Epithelial cell of proximal tubule (primary cell): ENCODE data around the gene AHCYL1. TPM values are rescaled to one million over a fixed set of nuclear protein-coding genes. Genes with fewer than 3 reads are reported as not detected.
A peak's percentile ranks its signal among the peaks of the same experiment; 100 is the strongest.

Source experiments
- DNase-seq: peaks from one replicate; pipeline ENCODE4 v3.0.0-alpha.2; 2011; ENCODE audit warnings: low read depth
- H3K4me3 ChIP-seq: 2 replicates; pipeline ENCODE4 v1.5.1; 2011; ENCODE audit warnings: low read depth, mild to moderate bottlenecking, low read length
- total RNA-seq: library from RNA; depleted of rRNA; stranded (reverse); fragments of >200 nt; gene quantifications from 2 replicates; pipeline ENCODE4 v1.2.3, GENCODE V29; 2015
- TF ChIP-seq, protein P1 (sequence below): conservative IDR thresholded peaks from 2 replicates; pipeline ENCODE4 v1.5.1; 2012; ENCODE audit warnings: low read depth, mild to moderate bottlenecking, low read length

The AHCYL1 gene
- total RNA-seq: 46.4 and 54.9 TPM in 2 replicates

DNA sequence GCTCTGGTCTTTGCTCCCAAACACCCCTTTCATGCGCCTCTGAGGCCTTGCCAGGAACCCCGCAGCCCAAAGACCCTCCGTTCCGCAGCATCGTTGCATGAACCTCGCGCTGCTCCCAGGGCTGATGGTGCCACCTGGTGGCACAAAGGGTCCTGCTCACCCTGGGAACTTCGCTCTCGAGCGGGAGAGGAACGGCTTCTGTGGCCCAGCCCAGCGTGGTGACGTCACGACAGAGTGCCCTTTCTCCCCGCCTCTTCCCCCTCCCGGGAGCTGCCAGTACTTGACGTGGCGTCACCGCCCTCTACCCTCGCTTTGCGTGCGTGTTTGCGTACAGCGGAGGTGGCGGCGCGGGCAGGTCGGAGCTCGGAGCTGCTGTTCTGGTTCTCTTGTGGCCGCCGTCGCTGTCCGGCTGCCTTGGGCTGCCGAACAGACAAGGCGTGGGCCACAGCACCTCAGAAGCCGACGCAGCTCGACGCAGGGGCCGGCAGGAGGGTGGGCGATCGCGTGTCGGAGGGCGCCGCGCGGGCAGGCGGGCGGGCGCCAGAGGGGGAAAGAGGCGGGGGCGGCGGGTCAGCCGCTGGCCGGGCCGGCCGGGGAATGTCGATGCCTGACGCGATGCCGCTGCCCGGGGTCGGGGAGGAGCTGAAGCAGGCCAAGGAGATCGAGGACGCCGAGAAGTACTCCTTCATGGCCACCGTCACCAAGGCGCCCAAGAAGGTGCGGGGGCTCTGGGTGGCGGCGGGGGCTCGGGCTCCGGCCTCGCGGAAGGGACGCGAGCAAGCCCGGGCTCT, at the start of gene AHCYL1:
Gene AHCYL1 (plus strand): TSS at position 310 of the 791 bp plus-strand sequence. CDS start 288 bp downstream, at position 598.
- DNase-seq: peak; percentile 59
- peak within 1 kb of the TSS; percentile 82 for H3K4me3 ChIP-seq
- TF ChIP-seq, protein P1, sequence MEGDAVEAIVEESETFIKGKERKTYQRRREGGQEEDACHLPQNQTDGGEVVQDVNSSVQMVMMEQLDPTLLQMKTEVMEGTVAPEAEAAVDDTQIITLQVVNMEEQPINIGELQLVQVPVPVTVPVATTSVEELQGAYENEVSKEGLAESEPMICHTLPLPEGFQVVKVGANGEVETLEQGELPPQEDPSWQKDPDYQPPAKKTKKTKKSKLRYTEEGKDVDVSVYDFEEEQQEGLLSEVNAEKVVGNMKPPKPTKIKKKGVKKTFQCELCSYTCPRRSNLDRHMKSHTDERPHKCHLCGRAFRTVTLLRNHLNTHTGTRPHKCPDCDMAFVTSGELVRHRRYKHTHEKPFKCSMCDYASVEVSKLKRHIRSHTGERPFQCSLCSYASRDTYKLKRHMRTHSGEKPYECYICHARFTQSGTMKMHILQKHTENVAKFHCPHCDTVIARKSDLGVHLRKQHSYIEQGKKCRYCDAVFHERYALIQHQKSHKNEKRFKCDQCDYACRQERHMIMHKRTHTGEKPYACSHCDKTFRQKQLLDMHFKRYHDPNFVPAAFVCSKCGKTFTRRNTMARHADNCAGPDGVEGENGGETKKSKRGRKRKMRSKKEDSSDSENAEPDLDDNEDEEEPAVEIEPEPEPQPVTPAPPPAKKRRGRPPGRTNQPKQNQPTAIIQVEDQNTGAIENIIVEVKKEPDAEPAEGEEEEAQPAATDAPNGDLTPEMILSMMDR: peak; percentile 98

DNA sequence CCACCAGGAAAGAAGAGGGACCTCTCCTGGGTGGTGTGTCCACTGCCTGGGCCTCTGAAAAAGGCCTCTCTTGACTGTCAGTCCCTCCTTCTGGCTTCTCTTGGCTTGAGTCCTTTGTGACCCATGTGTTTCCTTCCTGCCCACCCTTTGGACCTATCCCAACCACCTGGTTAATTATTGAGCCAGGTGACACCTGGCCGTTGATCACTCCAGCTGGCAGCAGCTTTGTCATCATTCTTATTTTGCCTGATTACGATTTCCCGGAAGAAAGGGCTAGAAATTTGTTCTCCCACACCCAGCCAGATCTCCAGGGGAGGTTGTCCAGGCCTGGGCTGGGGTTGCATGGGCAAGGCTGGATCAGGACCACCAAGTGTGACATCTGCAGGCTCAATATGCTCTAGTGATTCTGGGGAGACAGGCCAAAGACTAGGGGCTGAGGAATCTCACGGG, 49.1 kb upstream of the AHCYL1 start:
- TF ChIP-seq, protein P1: no peak
- no peak for DNase-seq
- H3K4me3 ChIP-seq: no peak overlapping the region

DNA sequence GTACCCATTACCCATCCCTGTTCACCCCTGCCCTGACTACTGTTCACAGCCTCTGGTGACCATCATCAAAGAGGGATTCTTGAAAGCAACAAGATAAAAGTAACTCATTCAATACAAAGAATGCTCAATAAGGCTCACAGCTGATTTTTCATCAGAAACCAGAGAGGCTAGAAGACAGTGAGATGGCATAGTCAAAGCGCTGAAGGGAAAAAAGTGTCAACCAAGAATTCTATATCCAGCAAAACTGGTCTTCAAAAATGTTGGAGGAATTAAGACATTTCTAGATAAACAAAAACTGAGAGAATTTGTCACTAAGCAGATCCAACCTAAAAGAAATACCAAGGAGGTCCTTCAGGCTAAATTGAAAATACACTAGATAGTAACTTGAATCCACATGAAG, 46.8 kb upstream of the AHCYL1 start:
- TF ChIP-seq, protein P1: no peak
- H3K4me3 ChIP-seq: no peak overlapping the region
- DNase-seq: no peak

DNA sequence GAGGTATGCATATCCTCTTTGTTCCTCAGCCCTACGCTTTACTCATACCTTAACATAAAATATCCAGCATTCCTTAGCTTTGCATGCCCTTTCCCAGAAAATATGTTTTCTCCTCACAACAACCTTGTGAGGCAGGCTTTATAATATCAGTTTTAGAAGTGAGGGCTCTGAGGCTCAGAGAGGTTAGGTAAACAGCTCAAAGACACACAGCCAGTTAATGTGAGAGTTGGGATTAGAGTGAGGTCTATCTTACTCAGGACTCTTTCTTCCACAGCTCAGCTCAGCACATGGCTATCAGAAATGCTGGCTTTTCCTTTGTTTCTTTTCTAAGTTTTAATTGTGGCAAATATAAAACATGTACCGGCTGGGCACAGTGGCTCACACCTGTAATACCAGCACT, 46.0 kb upstream of the AHCYL1 start:
- no peak for DNase-seq
- TF ChIP-seq, protein P1: no peak
- H3K4me3 ChIP-seq: no peak overlapping the region

DNA sequence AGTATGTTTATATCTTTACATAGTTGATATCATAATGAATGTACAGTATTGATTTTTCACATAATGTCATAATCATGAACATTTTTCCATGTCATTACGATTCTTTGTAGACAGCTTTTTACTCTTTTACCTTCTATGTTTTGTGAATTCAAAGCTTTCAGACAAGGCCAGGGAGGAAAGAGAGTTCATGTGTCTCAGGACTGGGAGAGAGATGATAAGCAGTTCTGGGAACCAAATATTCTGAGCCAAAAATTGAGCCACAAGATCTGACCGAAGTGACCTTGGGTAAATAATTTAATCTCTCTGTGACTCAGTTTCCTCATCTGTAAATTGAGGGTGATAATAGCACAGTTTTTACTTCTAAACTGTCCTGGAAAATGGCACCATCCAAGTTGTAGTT, 42.1 kb upstream of the AHCYL1 start:
- DNase-seq: no peak
- TF ChIP-seq, protein P1: no peak
- no peak overlapping the region for H3K4me3 ChIP-seq

DNA sequence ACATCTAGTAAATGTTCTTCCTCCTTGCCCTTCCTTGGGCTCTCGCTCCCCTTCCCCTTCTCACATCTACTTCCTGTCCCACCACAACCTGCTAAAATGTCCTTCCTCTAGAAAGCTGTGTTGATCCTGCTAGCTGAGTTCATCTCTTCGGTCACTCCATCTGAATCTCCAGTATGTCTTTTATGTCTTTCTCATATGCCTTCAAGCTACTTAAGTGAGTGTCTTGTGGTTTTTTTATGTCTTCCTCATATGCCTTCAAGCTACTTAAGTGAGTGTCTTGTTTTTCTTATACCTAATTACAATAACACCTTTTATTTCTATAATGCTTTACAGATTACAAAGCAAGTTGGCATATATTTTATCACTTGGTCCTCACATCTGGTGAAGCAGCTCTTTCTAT, 40.0 kb upstream of the AHCYL1 start:
- DNase-seq: no peak
- TF ChIP-seq, protein P1: no peak
- H3K4me3 ChIP-seq: no peak overlapping the region

DNA sequence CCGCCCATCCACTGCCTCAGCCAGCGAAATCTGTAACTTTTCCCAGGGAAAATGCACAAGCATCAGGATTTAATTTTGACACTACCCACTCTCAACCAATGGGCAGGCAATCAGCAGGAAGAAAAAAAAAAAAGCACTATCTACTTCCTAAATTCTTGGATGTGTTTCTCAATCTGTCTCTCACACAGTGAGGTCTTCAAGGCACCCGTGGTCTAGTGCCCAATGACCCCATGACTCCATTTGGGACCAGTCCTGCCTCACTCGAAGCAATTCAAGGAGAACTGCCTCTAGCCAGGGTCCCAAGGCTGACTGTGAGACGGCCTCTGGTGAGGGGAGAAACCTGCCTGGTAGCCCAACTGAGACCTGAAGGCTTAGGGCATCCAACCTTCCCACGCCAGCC, 38.1 kb upstream of the AHCYL1 start:
- no peak overlapping the region for H3K4me3 ChIP-seq
- TF ChIP-seq, protein P1: no peak
- DNase-seq: no peak
